ENCODE measurements around the gene MED25.

MED25 gene

GRCh38 chr19:49870309-49870901 lies 52.3 kb downstream of the MED25 start:
- ChIA-PET CTCF (no interaction called here), POLR2A (no interaction called here)
- no peak for DNase-seq (ENCODE audit: extremely low spot score)
- TF ChIP-seq CTBP1 (IDR thresholded peaks at IDR 0.05; ENCODE audit: borderline replicate concordance) (no peak), LEF1 (IDR thresholded peaks at IDR 0.05; ENCODE audit: borderline replicate concordance) (no peak), SUZ12 (IDR thresholded peaks at IDR 0.05) (no peak), ZNF384 (IDR thresholded peaks at IDR 0.05) (no peak), TARDBP (IDR thresholded peaks at IDR 0.05) (no peak), L3MBTL2 (conservative IDR thresholded peaks at IDR 0.05) (no peak)

DNA sequence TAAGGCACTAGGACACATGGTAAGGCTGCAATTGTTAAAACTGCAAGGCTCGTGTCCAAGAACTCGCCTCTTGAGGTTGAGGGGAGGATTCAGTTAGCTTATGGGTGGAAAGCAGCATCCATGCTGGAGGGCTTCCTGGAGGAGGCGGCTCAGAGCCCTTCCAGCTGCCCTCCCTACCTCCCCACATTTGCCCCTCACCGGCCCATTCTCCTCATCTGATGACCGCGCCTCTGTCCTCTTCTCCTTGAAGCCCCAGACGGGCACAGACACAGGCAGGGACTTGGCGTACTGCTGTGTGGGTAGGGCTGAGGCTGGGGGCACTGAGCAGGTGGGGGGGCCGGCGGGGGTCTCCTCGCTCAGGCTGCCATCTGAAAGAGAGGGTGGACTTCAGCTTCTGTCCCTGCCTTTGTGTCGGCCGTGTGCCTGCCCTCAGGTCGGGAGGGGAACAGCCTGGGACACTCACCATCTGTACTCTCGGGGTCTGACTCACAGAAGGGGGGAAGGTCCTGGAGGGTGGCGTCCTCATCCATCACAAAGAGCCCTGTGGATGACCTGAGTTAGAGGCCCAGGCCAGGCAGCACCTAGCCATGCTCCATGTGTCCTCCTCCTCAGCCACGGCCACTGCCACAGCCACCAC lies 53.4 kb downstream of the MED25 start:
- no peak for DNase-seq (ENCODE audit: extremely low spot score)
- ChIA-PET CTCF (no interaction called here), POLR2A (no interaction called here)
- TF ChIP-seq ARNT (IDR thresholded peaks at IDR 0.05) (no peak), ELF4 (IDR thresholded peaks at IDR 0.05) (no peak), FOXK2 (IDR thresholded peaks at IDR 0.05) (no peak), CTBP1 (IDR thresholded peaks at IDR 0.05; ENCODE audit: borderline replicate concordance) (no peak), SP1 (IDR thresholded peaks at IDR 0.05) (no peak)

DNA sequence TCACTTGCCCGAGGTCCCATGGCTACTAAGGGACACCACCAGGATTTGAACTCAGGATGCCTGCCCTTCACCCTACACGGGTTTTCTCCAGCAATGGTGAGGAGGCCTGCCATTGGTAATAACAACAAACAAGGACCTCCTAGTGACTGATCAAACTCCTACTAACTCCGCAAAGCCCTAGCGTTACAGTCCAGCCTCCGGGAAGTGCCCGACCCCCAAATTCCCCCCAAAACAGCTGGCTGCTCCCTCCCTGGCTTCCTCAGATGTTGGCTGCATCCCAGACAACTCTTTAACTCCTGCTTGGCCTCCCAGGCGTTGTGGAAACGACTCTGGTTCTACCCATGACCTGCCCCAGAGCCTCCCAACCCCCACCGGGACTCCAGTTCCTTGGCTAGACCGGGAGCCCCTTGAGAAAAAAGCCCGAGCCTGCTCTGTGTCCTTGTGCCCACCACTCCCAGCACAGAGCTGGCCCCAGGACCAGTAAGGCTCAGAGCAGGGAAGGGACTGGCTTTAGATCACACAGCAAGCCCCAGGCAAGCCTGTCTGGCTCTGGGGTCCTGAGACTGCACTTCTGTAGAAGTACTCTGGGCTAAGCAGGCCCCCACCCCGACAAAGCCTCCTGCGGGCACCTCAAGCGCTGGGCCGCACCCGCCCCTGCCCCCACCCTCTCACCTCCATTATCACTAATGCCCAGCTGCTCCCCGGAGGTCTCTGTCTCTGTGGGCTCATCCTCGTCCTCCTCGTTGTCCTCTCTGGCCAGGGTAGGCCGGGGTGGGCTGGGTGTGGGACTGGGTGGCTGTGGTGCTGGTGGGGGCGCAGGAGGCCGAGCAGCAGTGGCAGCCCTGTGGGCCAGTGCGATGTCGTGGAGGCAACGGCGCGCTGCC lies 54.4 kb downstream of the MED25 start:
- CTCF ChIA-PET, result no interaction called here
- DNase-seq (ENCODE audit: extremely low spot score), result no peak
- POLR2A ChIA-PET, result no interaction called here
- TF ChIP-seq SP1 (IDR thresholded peaks at IDR 0.05) (no peak), L3MBTL2 (conservative IDR thresholded peaks at IDR 0.05) (no peak), ELF4 (IDR thresholded peaks at IDR 0.05) (no peak), LEF1 (IDR thresholded peaks at IDR 0.05; ENCODE audit: borderline replicate concordance) (no peak), PKNOX1 (IDR thresholded peaks at IDR 0.05) (no peak), FOXA1 (IDR thresholded peaks at IDR 0.05) (no peak), SUZ12 (IDR thresholded peaks at IDR 0.05) (no peak), HDGF (IDR thresholded peaks at IDR 0.05; ENCODE audit: borderline replicate concordance) (no peak), BHLHE40 (IDR thresholded peaks at IDR 0.05; ENCODE audit: borderline replicate concordance) (no peak), ARNT (IDR thresholded peaks at IDR 0.05) (no peak), ZNF384 (IDR thresholded peaks at IDR 0.05) (no peak), CTBP1 (IDR thresholded peaks at IDR 0.05; ENCODE audit: borderline replicate concordance) (no peak), FOXK2 (IDR thresholded peaks at IDR 0.05) (no peak)

DNA sequence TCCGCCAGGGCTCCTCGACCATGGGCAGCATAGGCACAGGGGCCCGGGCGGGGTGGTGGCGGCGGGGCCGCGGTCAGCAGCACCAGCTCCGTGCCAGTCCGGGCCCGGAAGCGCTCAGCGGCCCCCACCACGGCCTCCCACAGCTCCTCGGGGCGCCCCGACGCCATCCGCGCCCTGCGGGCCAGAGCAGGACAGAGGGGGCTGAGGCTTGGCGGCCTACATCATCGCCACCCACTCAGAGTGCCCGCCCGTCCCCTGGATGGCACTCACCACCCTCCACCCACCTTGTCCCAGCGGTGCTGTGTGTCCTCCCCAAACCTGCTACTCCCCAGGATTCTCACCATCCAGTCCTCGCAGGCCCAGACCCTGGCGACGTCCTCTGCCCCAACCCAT lies 55.0 kb downstream of the MED25 start:
- DNase-seq (ENCODE audit: extremely low spot score), result no peak
- TF ChIP-seq SP1 (IDR thresholded peaks at IDR 0.05), result no peak
- TF ChIP-seq ZNF384 (IDR thresholded peaks at IDR 0.05), result no peak
- no peak for TF ChIP-seq BHLHE40 (IDR thresholded peaks at IDR 0.05; ENCODE audit: borderline replicate concordance)
- TF ChIP-seq FOXA1 (IDR thresholded peaks at IDR 0.05), result no peak
- no peak for TF ChIP-seq SUZ12 (IDR thresholded peaks at IDR 0.05)
- TF ChIP-seq TARDBP (IDR thresholded peaks at IDR 0.05), result no peak
- TF ChIP-seq LEF1 (IDR thresholded peaks at IDR 0.05; ENCODE audit: borderline replicate concordance), result no peak
- no peak for TF ChIP-seq PKNOX1 (IDR thresholded peaks at IDR 0.05)
- no peak for TF ChIP-seq ARNT (IDR thresholded peaks at IDR 0.05)
- TF ChIP-seq NFRKB (IDR thresholded peaks at IDR 0.05), result no peak
- no peak for TF ChIP-seq HDGF (IDR thresholded peaks at IDR 0.05; ENCODE audit: borderline replicate concordance)
- no peak for TF ChIP-seq FOXK2 (IDR thresholded peaks at IDR 0.05)
- TF ChIP-seq L3MBTL2 (conservative IDR thresholded peaks at IDR 0.05), result no peak
- TF ChIP-seq CTBP1 (IDR thresholded peaks at IDR 0.05; ENCODE audit: borderline replicate concordance), result no peak
- TF ChIP-seq FOXM1 (IDR thresholded peaks at IDR 0.05; ENCODE audit: borderline replicate concordance), result no peak
- TF ChIP-seq ELF4 (IDR thresholded peaks at IDR 0.05), result no peak
- POLR2A ChIA-PET, result no interaction called here
- CTCF ChIA-PET, result no interaction called here

GRCh38 chr19:49873834-49874233 lies 55.7 kb downstream of the MED25 start:
- CTCF ChIA-PET, result no interaction called here
- POLR2A ChIA-PET, result no interaction called here
- TF ChIP-seq TARDBP (IDR thresholded peaks at IDR 0.05), result no peak
- no peak for TF ChIP-seq ZNF384 (IDR thresholded peaks at IDR 0.05)
- TF ChIP-seq FOXK2 (IDR thresholded peaks at IDR 0.05), result no peak
- no peak for TF ChIP-seq SP1 (IDR thresholded peaks at IDR 0.05)
- TF ChIP-seq NFRKB (IDR thresholded peaks at IDR 0.05), result no peak
- TF ChIP-seq ARNT (IDR thresholded peaks at IDR 0.05), result no peak
- no peak for TF ChIP-seq BHLHE40 (IDR thresholded peaks at IDR 0.05; ENCODE audit: borderline replicate concordance)
- no peak for TF ChIP-seq SUZ12 (IDR thresholded peaks at IDR 0.05)
- no peak for TF ChIP-seq ELF4 (IDR thresholded peaks at IDR 0.05)
- TF ChIP-seq CTBP1 (IDR thresholded peaks at IDR 0.05; ENCODE audit: borderline replicate concordance), result no peak
- TF ChIP-seq PKNOX1 (IDR thresholded peaks at IDR 0.05), result no peak
- TF ChIP-seq L3MBTL2 (conservative IDR thresholded peaks at IDR 0.05), result no peak
- no peak for TF ChIP-seq HDGF (IDR thresholded peaks at IDR 0.05; ENCODE audit: borderline replicate concordance)
- no peak for TF ChIP-seq FOXA1 (IDR thresholded peaks at IDR 0.05)
- TF ChIP-seq FOXM1 (IDR thresholded peaks at IDR 0.05; ENCODE audit: borderline replicate concordance), result no peak
- DNase-seq (ENCODE audit: extremely low spot score), result no peak
